ENCODE data around the gene TOR1AIP1.
"Not testable (repeated sequence)": the region's sequence is repeated elsewhere in the genome, so short reads cannot be mapped to it uniquely, and the experiment has no call there.

The TOR1AIP1 gene

GRCh38 chr1:179941454-179941853, 59.4 kb downstream of the TOR1AIP1 start:
- DNase-seq = no peak

- DNase-seq = no peak
These were observed 68.6 kb downstream of the TOR1AIP1 start for GRCh38 chr1:179950651-179951050.

GRCh38 chr1:179951383-179952144, 69.5 kb downstream of the TOR1AIP1 start:
- no peak for DNase-seq

DNA sequence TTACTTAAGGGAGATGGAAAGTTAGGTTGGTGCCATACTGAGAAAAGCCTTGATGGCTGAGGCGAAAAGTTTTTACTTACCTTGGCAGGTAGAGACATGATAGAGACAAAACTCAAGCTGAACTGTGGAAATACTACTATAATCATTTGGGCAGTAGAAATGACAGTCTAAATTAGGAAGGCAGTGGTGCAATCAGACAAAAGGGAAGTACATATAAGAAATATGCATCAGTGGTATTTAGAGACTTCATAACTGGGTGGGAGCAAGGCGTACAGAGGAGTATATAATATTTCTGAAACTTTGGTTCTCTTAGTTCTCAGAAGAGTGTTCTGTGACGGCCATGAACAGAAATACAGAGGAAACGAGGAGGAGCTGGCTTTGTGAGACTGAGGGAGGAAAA, 70.1 kb downstream of the TOR1AIP1 start:
- DNase-seq = no peak

DNA sequence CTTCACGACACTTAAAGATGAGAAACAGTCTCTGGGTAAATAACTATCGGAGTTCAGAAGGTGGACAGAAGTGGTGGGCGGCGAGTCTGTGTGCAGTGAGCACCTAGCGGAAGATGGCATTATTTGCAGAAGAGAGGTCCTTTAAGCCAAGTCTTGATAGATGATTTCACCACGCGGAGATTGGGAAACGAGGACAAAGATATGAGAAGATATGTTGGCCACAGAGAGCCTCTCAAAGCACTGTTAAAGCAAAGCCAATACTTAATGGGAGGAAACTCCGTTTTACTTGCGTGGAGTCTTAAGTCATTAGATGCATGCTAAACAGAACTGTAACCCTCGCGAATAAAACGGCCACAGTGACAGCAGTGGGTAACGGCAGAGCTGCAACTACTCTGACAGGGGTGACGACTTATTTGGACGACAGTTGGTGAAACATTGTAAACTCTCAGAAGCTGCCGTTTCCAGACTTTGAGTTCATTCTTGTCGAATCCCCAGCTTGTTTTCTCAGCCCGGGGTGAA, 71.9 kb downstream of the TOR1AIP1 start:
- DNase-seq = peak; percentile 81

GRCh38 chr1:179954493-179955286, 72.6 kb downstream of the TOR1AIP1 start, which contains the start of gene CEP350:
CEP350 (plus strand) TSS chr1:179954810; CDS start chr1:179986182, 31,372 bp downstream.
- DNase-seq = peak; percentile 99

DNA sequence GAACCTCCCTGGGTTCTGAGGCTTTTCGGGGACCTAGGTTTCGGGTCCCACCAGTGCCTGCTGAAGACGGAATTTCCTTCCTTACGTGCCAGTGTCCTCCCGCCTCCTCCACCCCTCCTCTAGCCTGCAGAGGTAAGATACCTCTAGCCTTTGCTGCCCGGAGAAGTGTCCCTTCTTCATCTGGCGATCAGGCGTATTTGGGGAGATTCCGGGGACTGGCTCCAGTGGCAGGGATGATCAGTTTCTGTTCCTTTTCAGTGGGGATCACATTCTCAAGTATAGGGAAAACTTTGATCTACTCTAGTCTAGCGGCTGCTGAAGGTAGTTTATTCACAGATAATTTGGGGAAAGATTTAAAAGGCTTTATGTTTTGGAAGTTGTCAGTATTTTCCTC, 73.2 kb downstream of the TOR1AIP1 start:
- no peak for DNase-seq

DNA sequence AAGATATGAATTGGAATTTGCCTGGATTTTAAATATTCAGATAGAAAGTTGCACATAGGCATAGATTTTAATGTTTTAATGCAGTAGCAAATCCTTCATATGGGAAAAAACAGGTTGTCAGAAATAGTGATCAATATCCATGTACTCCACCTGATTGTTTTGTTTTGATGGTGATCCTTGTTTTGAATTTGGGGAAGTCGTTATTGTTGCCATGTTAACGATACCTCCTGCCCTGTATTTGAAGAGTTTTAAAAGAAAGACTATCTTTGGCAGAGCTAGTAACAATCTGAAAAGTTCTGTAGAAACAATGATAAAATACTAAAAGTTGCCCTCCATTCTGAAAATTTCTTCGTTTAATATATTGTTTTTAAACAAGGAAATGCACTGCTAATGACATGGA, 73.6 kb downstream of the TOR1AIP1 start:
- no peak for DNase-seq

DNA sequence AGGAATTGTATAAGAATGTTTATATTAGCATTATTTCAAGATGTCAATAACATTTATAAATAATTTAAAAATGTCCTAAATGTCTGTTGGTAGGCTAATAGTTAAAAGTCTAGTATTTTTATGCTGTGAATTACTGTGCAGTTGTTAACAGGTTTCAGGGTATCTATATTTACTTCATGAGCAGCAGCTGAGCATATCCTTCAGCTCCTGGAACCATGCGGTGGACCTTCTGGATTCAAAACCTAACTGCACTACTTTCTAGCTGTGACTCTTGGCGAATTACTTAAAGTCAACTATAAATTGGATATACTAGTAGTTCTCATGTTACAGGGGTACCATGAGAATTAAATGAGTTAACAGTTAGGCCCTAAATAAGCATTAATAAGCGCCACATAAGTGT, 76.3 kb downstream of the TOR1AIP1 start:
- no peak for DNase-seq

DNA sequence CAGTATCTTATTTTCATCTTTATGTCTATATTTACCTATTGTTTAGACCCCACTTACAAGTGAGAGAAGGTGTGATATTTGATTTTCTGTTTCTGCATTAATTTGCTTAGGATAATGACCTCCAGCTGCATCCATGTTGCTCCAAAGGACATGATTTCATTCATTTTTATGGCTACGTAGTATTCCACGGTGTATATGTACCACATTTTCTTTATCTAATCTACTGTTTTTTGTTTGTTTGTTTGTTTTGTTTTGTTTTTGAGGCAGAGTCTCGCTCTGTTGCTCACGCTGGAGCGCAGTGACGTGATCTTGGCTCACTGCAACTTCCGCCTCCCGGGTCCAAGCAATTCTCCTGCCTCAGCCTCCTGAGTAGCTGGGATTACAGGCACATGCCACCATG, 80.1 kb downstream of the TOR1AIP1 start:
- not testable (repeated sequence) for DNase-seq

DNA sequence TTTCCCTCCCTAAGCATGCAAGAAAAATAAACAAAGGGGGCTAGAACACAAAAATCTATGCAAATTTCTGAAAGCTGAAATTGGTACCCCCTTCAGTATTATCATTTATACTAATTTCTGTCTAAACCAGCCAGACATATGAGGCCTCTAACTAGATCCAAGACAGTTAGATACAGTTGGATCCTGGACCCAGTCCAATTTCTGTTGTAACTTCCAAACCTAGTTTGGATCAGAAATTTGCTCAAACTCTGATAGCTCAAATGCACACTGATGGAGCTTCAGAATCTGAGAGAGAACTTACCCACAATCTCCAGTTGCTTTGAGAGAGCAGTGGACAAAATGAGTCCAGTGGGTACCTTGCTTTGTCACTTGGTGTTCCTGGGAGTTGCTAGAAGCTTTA, 84.5 kb downstream of the TOR1AIP1 start:
- DNase-seq = no peak

GRCh38 chr1:179968284-179968993, 86.4 kb downstream of the TOR1AIP1 start:
- no peak for DNase-seq

- no peak for DNase-seq
These were observed 87.2 kb downstream of the TOR1AIP1 start for GRCh38 chr1:179968994-179969919.

All from activated effector memory CD4-positive, alpha-beta T cell treated with anti-CD3 and anti-CD28 coated beads, Interleukin-2, amount 50 U/mL, for 16 hours (primary cell).